IMR-90 (cell line): Measurements from ENCODE around the gene PDE4A.

ENCODE experiments used
- BHLHE40 ChIP-seq: fragments of 150-350 bp; IDR thresholded peaks from 2 replicates; pipeline ENCODE4 v1.6.1; 2016; ENCODE audit warnings: mild to moderate bottlenecking, low read depth, low read length
- CHD1 ChIP-seq: IDR thresholded peaks from 2 replicates; pipeline ENCODE4 v1.6.1; 2012; ENCODE audit warnings: low read depth, low read length, improper control_type of control experiment
- CTCF ChIP-seq: conservative IDR thresholded peaks from 2 replicates; pipeline ENCODE4 v1.5.1; 2012; ENCODE audit warnings: mild to moderate bottlenecking, low read depth, low read length, improper control_type of control experiment
- ELK1 ChIP-seq: fragments of 150-350 bp; IDR thresholded peaks from 2 replicates; pipeline ENCODE4 v1.6.1; 2016; ENCODE audit warnings: low read depth, mild to moderate bottlenecking, low read length, moderate library complexity, borderline replicate concordance
- FOS ChIP-seq: fragments of 150-350 bp; IDR thresholded peaks from 2 replicates; pipeline ENCODE4 v1.6.1; 2016; ENCODE audit warnings: low read depth, low read length
- MAFK ChIP-seq: IDR thresholded peaks from 2 replicates; pipeline ENCODE4 v1.6.1; 2012; ENCODE audit warnings: low read depth, low read length, improper control_type of control experiment
- MXI1 ChIP-seq: IDR thresholded peaks from 2 replicates; pipeline ENCODE4 v1.6.1; 2012; ENCODE audit warnings: low read depth, mild to moderate bottlenecking, low read length, moderate library complexity, borderline replicate concordance
- NFE2L2 ChIP-seq: fragments of 150-350 bp; IDR thresholded peaks from 2 replicates; pipeline ENCODE4 v1.6.1; 2016; ENCODE audit warnings: low read depth, mild to moderate bottlenecking, low read length
- POLR2A ChIP-seq: IDR thresholded peaks from 2 replicates; pipeline ENCODE4 v1.6.1; 2012; ENCODE audit warnings: mild to moderate bottlenecking, low read depth, low read length
- RAD21 ChIP-seq: IDR thresholded peaks from 2 replicates; pipeline ENCODE4 v1.6.1; 2012; ENCODE audit warnings: low read length, improper control_type of control experiment
- RCOR1 ChIP-seq: IDR thresholded peaks from 2 replicates; pipeline ENCODE4 v1.6.1; 2012; ENCODE audit warnings: mild to moderate bottlenecking, low read length, improper control_type of control experiment; ENCODE audit not compliant: insufficient replicate concordance
- USF2 ChIP-seq: fragments of 150-350 bp; IDR thresholded peaks from 2 replicates; pipeline ENCODE4 v1.6.1; 2017; ENCODE audit warnings: mild to moderate bottlenecking, antibody characterized with exemption, low read length, low read depth

GRCh38 chr19:10433131-10433536, 12.8 kb downstream of the PDE4A start:
- TF ChIP-seq POLR2A (no peak), CTCF (no peak), MAFK (no peak), MXI1 (no peak), FOS (no peak), RAD21 (no peak), CHD1 (no peak), RCOR1 (no peak), BHLHE40 (no peak), USF2 (no peak), ELK1 (no peak), NFE2L2 (no peak)
